ENCODE measurements around the gene MFNG.

MFNG gene

DNA sequence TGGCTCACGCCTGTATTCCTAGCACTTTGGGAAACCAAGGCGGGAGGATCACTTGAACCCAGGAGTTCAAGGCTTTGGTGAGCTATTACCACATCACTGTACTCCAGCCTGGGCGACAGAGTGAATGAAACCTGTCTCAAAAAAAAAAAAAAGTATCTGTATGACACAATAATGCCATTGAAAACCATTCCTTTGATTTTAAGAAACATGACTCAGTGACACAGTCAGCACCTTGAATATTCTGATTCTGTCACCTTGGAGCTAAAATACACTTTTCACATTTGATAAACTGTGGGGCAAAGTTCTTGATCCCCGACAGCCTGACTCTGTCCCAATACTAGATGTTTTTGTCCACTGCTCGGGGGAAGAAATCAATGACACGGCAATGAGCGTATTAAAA, 42.2 kb downstream of the MFNG start:
- DNase-seq, result no peak

DNA sequence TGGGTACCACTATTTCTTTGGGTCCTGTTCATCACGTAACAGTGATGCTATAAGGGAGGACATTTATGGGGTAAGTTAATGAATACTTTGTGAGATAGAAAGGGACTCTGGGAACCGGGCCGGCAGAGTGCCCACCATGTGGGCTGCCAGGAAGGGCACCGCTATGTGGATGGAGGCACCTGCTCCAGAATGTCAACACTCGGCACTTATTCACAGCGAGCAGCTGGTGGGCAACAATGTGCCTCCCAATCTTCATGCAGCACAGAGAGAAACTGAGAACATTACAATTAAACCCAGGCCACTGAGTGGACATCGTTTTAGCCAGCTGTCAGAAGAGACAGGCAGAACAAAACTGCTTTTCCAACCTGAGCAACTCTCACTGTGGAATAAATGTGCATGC, 43.1 kb downstream of the MFNG start:
- DNase-seq, result no peak

DNA sequence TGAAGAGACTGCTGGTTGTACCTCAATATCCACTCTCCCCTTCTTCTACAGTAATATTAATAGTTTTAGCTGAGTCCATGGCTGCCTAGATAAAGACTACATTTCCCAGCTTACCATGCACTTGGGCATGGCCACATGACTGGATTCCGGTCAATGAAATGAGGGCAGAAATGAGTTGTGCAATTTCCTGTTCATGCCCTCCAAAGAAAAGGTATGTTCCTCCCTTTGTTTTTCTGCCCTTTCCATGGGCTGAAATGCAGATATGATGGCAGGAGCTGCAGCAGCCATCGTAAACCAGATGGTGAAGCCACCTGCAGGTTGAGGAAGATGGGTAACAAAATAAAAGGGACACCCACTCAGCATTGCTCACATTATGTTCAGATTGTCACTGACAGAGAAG, 43.6 kb downstream of the MFNG start:
- DNase-seq, result no peak

GRCh38 chr22:37442135-37442534, 44.0 kb downstream of the MFNG start:
- DNase-seq, result no peak

DNA sequence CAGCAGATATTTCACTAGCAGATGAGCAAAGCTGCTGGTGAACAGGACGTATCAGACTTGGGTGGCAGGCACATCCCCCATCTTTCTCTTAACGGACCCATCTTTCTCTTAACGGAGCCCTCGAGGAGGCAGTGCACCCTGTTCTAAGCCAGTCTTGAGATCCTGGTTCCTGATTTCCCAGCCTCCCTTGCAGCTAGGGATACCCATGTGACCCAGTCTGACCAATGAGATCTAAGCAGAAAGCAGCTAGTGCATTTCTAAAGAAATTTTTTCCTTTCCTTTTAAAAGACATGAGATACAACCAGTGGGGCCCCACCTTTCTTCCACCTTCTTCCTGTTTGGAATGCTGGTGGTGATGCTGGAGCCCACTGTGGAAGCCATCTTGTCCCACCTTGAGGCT, 45.3 kb downstream of the MFNG start:
- no peak for DNase-seq

GRCh38 chr22:37439347-37439746, 46.8 kb downstream of the MFNG start:
- DNase-seq, result no peak

GRCh38 chr22:37435970-37436603, 50.1 kb downstream of the MFNG start:
- DNase-seq, result no peak

DNA sequence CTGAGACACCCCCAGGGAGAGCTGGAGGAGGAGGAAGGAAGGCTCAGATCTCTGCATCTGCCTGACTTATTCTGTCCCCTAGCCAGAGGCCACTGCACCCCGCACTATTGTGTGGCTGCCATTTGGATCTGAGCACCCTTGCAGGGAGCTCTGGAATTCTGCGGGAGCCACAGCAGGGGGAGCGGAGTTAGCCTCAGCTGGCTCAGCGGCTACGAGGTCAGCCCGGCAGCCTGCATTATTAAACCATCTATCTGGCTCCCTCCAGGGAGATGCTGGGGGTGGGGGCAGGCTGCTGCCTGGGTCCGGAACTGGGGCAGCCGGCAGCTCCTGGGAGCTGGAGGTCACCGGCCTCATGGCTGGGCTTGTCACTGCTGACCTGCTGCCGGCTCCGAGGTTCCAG, 52.4 kb downstream of the MFNG start:
- DNase-seq, result no peak

DNA sequence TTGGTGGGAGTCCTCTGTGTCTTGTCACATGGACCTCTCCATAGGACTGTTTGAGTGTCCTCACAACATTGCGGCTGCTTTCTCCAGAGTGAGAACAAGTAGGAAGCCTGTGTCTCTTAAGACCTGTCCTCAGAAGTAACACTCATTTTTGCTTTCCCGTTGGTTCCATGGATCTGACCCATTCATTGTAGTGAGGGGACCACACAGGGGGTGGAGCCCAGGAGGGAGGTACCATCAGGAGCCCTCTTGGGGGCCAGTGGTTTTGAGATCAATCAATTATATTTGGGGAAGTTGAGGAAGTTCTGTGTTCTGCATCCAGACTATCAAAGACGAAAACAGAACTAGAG, 53.5 kb downstream of the MFNG start:
- no peak for DNase-seq

GRCh38 chr22:37431801-37432707, 54.1 kb downstream of the MFNG start:
- no peak for DNase-seq

DNA sequence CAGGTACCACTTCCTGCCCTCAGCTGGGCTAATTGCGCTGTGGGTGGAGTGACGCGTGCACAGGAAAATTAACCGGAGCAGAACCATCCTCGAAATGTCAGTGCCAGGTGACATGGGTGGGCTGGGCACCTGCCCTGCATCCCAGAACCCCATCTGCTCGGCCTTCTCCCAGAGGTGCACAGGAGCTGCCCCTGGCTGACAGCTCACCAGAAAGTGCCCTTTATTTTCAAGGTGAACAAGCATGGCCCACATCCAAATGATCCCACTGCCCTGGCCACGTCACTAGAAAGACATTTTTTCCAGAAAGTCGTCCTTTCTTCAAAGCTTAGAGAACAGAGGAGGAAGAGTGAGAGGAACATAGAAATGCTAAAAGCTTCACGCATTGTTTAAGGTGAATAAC, 54.8 kb downstream of the MFNG start:
- no peak for DNase-seq

DNA sequence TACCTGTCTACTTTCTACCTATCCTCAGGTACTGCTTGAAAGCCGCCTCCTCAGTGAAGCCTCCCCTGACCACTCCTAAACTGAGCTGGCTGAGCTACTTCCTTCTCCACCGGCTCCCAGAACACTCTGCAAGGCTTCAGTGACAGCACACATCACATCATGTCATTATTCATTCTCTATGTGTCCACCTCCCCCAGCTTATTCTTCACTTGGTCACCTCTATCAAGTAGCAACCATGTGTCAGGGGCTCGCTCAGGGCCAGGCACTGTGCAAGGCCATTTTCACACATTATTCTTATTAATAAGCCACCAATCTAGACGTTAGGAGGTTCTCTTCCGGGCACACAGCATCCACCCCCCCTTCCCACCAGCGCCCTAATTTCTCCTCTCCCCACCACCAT, 55.2 kb downstream of the MFNG start:
- no peak for DNase-seq

- DNase-seq, result peak in 1 of 2 experiments; percentile 39
These were observed 57.3 kb downstream of the MFNG start for GRCh38 chr22:37428649-37429586.

DNA sequence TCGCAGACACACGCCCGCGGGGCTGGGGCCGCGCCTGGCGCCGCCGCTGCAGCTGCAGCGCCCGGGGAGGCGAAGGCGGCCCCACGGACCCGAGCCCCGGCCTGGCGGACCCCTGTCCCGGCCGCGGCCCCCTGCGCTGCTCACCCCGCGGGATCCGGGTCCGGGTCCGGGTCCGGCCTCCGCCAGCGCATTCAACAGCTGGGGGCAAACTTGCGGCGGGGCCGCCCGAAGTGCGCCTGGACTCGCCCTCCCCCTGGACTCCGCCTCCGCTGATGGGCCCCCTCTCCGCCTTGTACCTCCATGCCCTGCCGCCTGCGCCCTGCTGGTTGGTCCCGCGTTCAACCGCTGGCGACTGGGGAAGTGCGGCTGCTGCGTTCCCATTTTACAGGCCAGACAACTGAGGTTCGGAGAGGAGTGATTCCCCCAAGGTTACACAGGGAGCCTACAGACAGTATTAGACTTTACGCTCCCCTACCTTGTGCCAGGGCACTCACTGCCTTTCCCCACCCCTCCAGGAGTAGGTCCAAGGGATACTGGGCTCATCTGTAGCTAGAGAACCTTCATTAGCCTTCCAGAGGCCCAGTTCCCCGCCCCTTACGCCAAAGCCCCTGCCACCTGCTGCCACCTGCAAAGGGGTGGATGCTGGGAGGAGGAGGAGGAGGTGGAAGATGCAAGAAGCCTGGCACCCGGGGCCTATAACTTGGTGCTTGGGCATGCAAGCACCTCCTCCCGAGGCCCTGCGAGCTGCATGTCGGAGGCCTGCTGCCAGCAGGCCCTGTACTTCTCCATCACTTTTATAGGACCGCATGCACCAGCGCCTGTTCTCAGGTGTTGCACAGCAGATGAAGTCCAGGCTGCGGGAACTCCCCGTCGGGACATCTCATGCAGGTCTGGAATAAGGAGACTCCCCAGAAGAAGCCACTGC, 58.2 kb downstream of the MFNG start:
- no peak for DNase-seq

GRCh38 chr22:37427135-37427710, 59.0 kb downstream of the MFNG start, which contains the start of gene ELFN2:
Gene ELFN2, minus strand, starts transcription at chr22:37427479. Its CDS starts 51,945 bp downstream, at chr22:37375534.
- DNase-seq, result no peak

DNA sequence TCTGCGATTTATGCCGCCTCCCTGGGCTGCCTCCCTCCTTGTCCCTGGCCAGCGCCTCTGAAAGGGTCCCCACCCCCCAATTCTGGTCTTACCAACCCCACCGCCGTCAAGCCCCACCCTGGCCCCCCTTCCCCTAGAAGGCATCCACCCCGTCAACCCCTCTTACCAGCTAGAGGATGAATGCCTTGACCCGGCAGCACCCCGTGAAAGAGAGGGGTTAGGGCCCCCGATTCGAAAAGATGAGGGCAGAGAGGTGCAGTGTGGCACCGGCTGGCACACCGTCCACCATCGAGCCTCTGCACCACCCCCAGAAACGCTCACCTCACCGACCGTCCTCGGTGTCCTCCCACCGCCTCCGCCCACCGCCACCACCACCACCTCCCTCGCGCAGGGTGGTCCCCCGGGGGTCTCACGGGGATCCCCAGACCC, 59.5 kb downstream of the MFNG start:
- DNase-seq, result no peak

GRCh38 chr22:37425800-37426705, 60.1 kb downstream of the MFNG start:
- DNase-seq, result no peak

DNA sequence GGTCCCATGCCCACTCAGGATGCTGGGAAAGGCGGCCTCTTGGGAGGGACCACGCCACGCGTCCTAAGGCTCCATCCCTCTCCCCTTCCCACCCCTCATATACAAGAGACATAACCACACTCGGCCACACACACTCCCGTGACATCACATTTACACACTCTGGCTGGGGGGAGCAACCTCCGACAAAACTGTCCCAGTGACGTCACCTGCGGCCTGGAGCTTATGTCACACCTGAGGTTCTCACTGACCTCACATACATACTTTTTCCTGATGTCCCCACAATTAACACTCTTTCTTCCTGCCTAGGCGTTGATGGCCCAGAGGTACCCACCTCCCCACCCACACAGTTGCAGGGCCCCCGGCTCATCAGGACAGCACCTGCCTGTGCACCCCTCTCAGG, 60.8 kb downstream of the MFNG start:
- DNase-seq, result no peak

DNA sequence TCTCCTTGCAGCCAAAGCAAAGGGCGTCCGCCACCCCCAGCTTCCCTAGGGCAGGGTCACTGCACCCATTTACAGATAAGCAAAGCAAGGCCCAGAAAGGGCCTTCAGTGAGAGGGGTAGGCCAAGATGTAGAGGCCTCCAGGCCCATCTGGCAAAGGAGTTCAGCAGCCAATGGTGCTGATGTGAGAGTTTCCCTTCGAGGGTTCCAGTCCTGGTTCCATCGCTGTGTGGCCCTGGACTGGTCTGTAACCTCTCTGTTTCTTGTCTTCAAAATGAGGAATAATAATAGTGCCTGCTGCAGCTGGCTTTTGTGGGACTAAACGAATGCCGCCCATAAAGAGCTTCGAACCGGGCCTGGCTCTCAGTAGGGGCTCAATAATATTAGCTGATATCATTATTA, 62.9 kb downstream of the MFNG start:
- DNase-seq, result no peak

DNA sequence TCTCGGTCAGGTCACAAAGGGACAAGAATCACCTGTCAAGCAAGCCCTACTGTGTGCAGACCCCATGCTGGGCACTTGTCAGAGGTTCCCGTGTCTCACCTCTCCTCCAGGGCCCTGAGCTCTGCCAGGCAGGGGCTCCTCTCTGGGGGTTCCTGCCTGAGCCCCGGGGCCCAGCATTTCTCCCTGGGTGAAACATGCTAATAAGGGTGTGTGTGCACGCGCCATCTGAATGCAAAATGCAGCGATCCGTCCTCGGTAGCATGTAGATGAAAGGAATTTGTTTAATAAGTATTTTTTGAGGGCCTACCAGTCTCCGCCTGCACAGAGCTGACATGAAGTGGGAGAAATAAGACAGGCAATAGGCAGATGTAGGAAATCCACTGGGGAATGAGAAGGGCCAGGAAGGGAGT, 64.7 kb downstream of the MFNG start:
- DNase-seq, result no peak

Measured in NCI-H446 (cell line).